ENCODE data around the gene SH3RF3. TPM values are rescaled to one million over a fixed set of nuclear protein-coding genes. Genes with fewer than 3 reads are reported as not detected.

SH3RF3 gene
- total RNA-seq, 1 donor from 2014 or later, result 7.4 TPM

GRCh38 chr2:109089602-109090300, 39.3 kb upstream of the SH3RF3 start:
- Histone ChIP-seq H3K4me3 (no peak overlapping the region), H3K9me3 (no peaks in the 10 kb centered on the region), H3K27me3 (no peaks in the 10 kb centered on the region), H3K4me1 (no peaks in the 10 kb centered on the region), H3K36me3 (no peaks in the 10 kb centered on the region), H3K27ac (no peak overlapping the region)
- ATAC-seq (no peak), DNase-seq (no peak)
- TF ChIP-seq CTCF (IDR thresholded peaks at IDR 0.05), result no peak
- intact Hi-C loops (cut with DNase I), result no loop called here

- Histone ChIP-seq H3K9me3 (no peaks in the 10 kb centered on the region), H3K4me1 (no peaks in the 10 kb centered on the region), H3K36me3 (no peaks in the 10 kb centered on the region), H3K27me3 (no peaks in the 10 kb centered on the region), H3K27ac (no peak overlapping the region), H3K4me3 (no peak overlapping the region)
- intact Hi-C loops (cut with DNase I), result no loop called here
- ATAC-seq (no peak), DNase-seq (no peak)
- TF ChIP-seq CTCF (IDR thresholded peaks at IDR 0.05), result no peak
Measured at GRCh38 chr2:109091526-109091925, 37.5 kb upstream of the SH3RF3 start.

- H3K36me3 ChIP-seq, result no peaks in the 10 kb centered on the region
- no peaks in the 10 kb centered on the region for H3K27me3 ChIP-seq
- no peak overlapping the region for H3K4me3 ChIP-seq
- no peaks in the 10 kb centered on the region for H3K4me1 ChIP-seq
- TF ChIP-seq CTCF (IDR thresholded peaks at IDR 0.05), result no peak
- DNase-seq, result no peak
- intact Hi-C loops (cut with DNase I), result no loop called here
- ATAC-seq, result no peak
- H3K27ac ChIP-seq, result no peak overlapping the region
- no peaks in the 10 kb centered on the region for H3K9me3 ChIP-seq
Measured at GRCh38 chr2:109094144-109094543, 34.9 kb upstream of the SH3RF3 start.

GRCh38 chr2:109098251-109098920, 30.6 kb upstream of the SH3RF3 start:
- no peak for TF ChIP-seq CTCF (IDR thresholded peaks at IDR 0.05)
- H3K9me3 ChIP-seq, result no peaks in the 10 kb centered on the region
- H3K4me3 ChIP-seq, result no peak overlapping the region
- no peaks in the 10 kb centered on the region for H3K36me3 ChIP-seq
- H3K27ac ChIP-seq, result no peak overlapping the region
- DNase-seq, result no peak
- H3K27me3 ChIP-seq, result no peaks in the 10 kb centered on the region
- H3K4me1 ChIP-seq, result peaks cover 5% of the 10 kb centered on the region
- intact Hi-C loops (cut with DNase I), result no loop called here
- no peak for ATAC-seq

GRCh38 chr2:109098921-109099273, 30.1 kb upstream of the SH3RF3 start:
- TF ChIP-seq CTCF (IDR thresholded peaks at IDR 0.05), result no peak
- H3K27me3 ChIP-seq, result no peaks in the 10 kb centered on the region
- no peak overlapping the region for H3K4me3 ChIP-seq
- H3K36me3 ChIP-seq, result no peaks in the 10 kb centered on the region
- H3K9me3 ChIP-seq, result no peaks in the 10 kb centered on the region
- DNase-seq, result no peak
- no peak for ATAC-seq
- intact Hi-C loops (cut with DNase I), result no loop called here
- H3K27ac ChIP-seq, result no peak overlapping the region
- H3K4me1 ChIP-seq, result peaks cover 5% of the 10 kb centered on the region
